ENCODE data around the gene DDX59. TPM values are rescaled to one million over a fixed set of nuclear protein-coding genes. Genes with fewer than 3 reads are reported as not detected.
A peak's percentile ranks its signal among the peaks of the same experiment; 100 is the strongest.

DDX59 gene
- 21.0 and 24.5 TPM in 2 replicates for polyA plus RNA-seq
- polyA minus RNA-seq: 20.5 and 30.7 TPM in 2 replicates

GRCh38 chr1:200669314-200670241, at the start of gene DDX59:
Gene DDX59, minus strand, starts transcription at chr1:200669907. Its CDS starts 3,167 bp downstream, at chr1:200666740.
- Histone ChIP-seq H4K20me1 (ENCODE audit: insufficient read depth) (no peaks in the 10 kb centered on the region), H3F3A (ENCODE audit: insufficient read depth, low read length, poor library complexity, severe bottlenecking) (no peaks in the 10 kb centered on the region), H3K27ac (ENCODE audit: low read length) (peak within 1 kb of the TSS; percentile 82), H3K9me3 (ENCODE audit: low read length) (no peaks in the 10 kb centered on the region), H3K36me3 (ENCODE audit: insufficient read depth, low read length) (no peaks in the 10 kb centered on the region), H3K4me3 (ENCODE audit: low read length) (peak within 1 kb of the TSS; percentile 94), H2AFZ (ENCODE audit: low read depth, low read length) (peak within 1 kb of the TSS; percentile 93), H3K9ac (ENCODE audit: low read length) (peak within 1 kb of the TSS; percentile 94), H3K27me3 (ENCODE audit: insufficient read depth, low read depth, low read length) (no peaks in the 10 kb centered on the region), H3K9me2 (ENCODE audit: insufficient read depth, low read length) (no peaks in the 10 kb centered on the region), H3K79me2 (replicated peaks; ENCODE audit: insufficient read depth, low read length) (peaks cover 6% of the 10 kb centered on the region), H3K4me2 (ENCODE audit: low read length) (peak within 1 kb of the TSS; percentile 70)
- TF ChIP-seq TAF1 (IDR thresholded peaks at IDR 0.05; ENCODE audit: low read depth) (no peak), EP300 (conservative IDR thresholded peaks at IDR 0.05; ENCODE audit: poor library complexity, severe bottlenecking) (peak; percentile 47), EZH2 (IDR thresholded peaks at IDR 0.05; ENCODE audit: borderline replicate concordance, insufficient read depth, low read length, poor library complexity, severe bottlenecking) (no peak), REST (IDR thresholded peaks at IDR 0.05; ENCODE audit: borderline replicate concordance) (peak; percentile 69), SMC3 (conservative IDR thresholded peaks at IDR 0.05; ENCODE audit: poor library complexity) (peak; percentile 63), RAD21 (conservative IDR thresholded peaks at IDR 0.05) (no peak), CTCF (IDR thresholded peaks at IDR 0.05; ENCODE audit: poor library complexity, severe bottlenecking) (peak; percentile 27), MXI1 (conservative IDR thresholded peaks at IDR 0.05; ENCODE audit: poor library complexity, severe bottlenecking) (peak; percentile 67), POLR2AphosphoS5 (IDR thresholded peaks at IDR 0.05) (no peak)

GRCh38 chr1:200714504-200715187, 44.9 kb upstream of the DDX59 start:
- Histone ChIP-seq H3K27me3 (ENCODE audit: insufficient read depth, low read depth, low read length) (no peaks in the 10 kb centered on the region), H3K36me3 (ENCODE audit: insufficient read depth, low read length) (no peaks in the 10 kb centered on the region), H3K9ac (ENCODE audit: low read length) (no peak overlapping the region), H3K79me2 (replicated peaks; ENCODE audit: insufficient read depth, low read length) (no peaks in the 10 kb centered on the region), H2AFZ (ENCODE audit: low read depth, low read length) (no peak overlapping the region), H3K4me2 (ENCODE audit: low read length) (no peak overlapping the region), H3K9me3 (ENCODE audit: low read length) (no peaks in the 10 kb centered on the region), H3K9me2 (ENCODE audit: insufficient read depth, low read length) (no peaks in the 10 kb centered on the region), H3F3A (ENCODE audit: insufficient read depth, low read length, poor library complexity, severe bottlenecking) (no peaks in the 10 kb centered on the region), H3K4me3 (ENCODE audit: low read length) (no peak overlapping the region), H4K20me1 (ENCODE audit: insufficient read depth) (no peaks in the 10 kb centered on the region), H3K27ac (ENCODE audit: low read length) (no peak overlapping the region)
- TF ChIP-seq EP300 (conservative IDR thresholded peaks at IDR 0.05; ENCODE audit: poor library complexity, severe bottlenecking) (no peak), TAF1 (IDR thresholded peaks at IDR 0.05; ENCODE audit: low read depth) (no peak), SMC3 (conservative IDR thresholded peaks at IDR 0.05; ENCODE audit: poor library complexity) (no peak), CTCF (IDR thresholded peaks at IDR 0.05; ENCODE audit: poor library complexity, severe bottlenecking) (no peak), MXI1 (conservative IDR thresholded peaks at IDR 0.05; ENCODE audit: poor library complexity, severe bottlenecking) (no peak), RAD21 (conservative IDR thresholded peaks at IDR 0.05) (no peak), EZH2 (IDR thresholded peaks at IDR 0.05; ENCODE audit: borderline replicate concordance, insufficient read depth, low read length, poor library complexity, severe bottlenecking) (no peak), POLR2AphosphoS5 (IDR thresholded peaks at IDR 0.05) (no peak), REST (IDR thresholded peaks at IDR 0.05; ENCODE audit: borderline replicate concordance) (no peak)
